WTC11 (cell line): ENCODE measurements around the gene SELENOV. TPM values are rescaled to one million over a fixed set of nuclear protein-coding genes. Genes with fewer than 3 reads are reported as not detected.

ENCODE experiments used
- ATAC-seq: fragments of 200-7000 bp; cut with Tn5 transposase; 2 replicates; pipeline ENCODE4 v1.10.0; 2021; ENCODE audit warnings: mild to moderate bottlenecking, moderate library complexity
- CTCF ChIA-PET: fragments of 300-600 bp; sonication (Branson Sonifier 250); formaldehyde crosslinking; loops from one replicate; lab custom pipeline; 2021; ENCODE audit warnings: antibody characterized with exemption; lab: Charles Lee
- POLR2A ChIA-PET: fragments of 350-600 bp; sonication (Branson Sonifier 250); formaldehyde crosslinking; loops from one replicate; lab custom pipeline; 2021; ENCODE audit warnings: antibody characterized with exemption; lab: Charles Lee
- DNase-seq: peaks from one replicate; pipeline ENCODE4 v3.0.0; 2021; ENCODE audit warnings: low spot score
- H3K27ac Mint-ChIP-seq: 2 replicates; pipeline ENCODE4 v1.8.0; 2021; ENCODE audit warnings: mixed read lengths
- H3K27me3 Mint-ChIP-seq: 2 replicates; pipeline ENCODE4 v1.8.0; 2021; ENCODE audit warnings: low read depth, mild to moderate bottlenecking, moderate library complexity, mixed read lengths
- H3K36me3 Mint-ChIP-seq: 2 replicates; pipeline ENCODE4 v1.8.0; 2021; ENCODE audit warnings: mixed read lengths
- H3K4me1 Mint-ChIP-seq: 2 replicates; pipeline ENCODE4 v1.8.0; 2022; ENCODE audit warnings: mixed read lengths
- H3K4me3 Mint-ChIP-seq: 2 replicates; pipeline ENCODE4 v1.8.0; 2021; ENCODE audit warnings: mild to moderate bottlenecking, moderate library complexity, mixed read lengths
- H3K9me3 Mint-ChIP-seq: 2 replicates; pipeline ENCODE4 v1.8.0; 2021; ENCODE audit warnings: mixed read lengths
- AFF4 ChIP-seq: sonication (generic); formaldehyde crosslinking; IDR thresholded peaks from 2 replicates; pipeline ENCODE4 v1.8.1; 2023; ENCODE audit warnings: mild to moderate bottlenecking, missing genetic modification reagents, borderline replicate concordance
- CREM ChIP-seq: sonication (generic); formaldehyde crosslinking; IDR thresholded peaks from 2 replicates; pipeline ENCODE4 v1.8.1; 2022; ENCODE audit warnings: mild to moderate bottlenecking, missing genetic modification reagents, moderate library complexity
- E2F5 ChIP-seq: sonication (generic); formaldehyde crosslinking; IDR thresholded peaks from 2 replicates; pipeline ENCODE4 v1.8.1; 2022; ENCODE audit warnings: mild to moderate bottlenecking, moderate library complexity, missing genetic modification reagents
- NFATC4 ChIP-seq: fragments of 250-450 bp; sonication (Bioruptor Pico); IDR thresholded peaks from 2 replicates; pipeline ENCODE4 v1.9.0; 2021; ENCODE audit warnings: mild to moderate bottlenecking
- RORB ChIP-seq: fragments of 250-450 bp; sonication (Bioruptor Pico); IDR thresholded peaks from 2 replicates; pipeline ENCODE4 v1.9.0; 2021; ENCODE audit warnings: mild to moderate bottlenecking
- SMAD4 ChIP-seq: sonication (generic); formaldehyde crosslinking; IDR thresholded peaks from 2 replicates; pipeline ENCODE4 v1.8.0; 2022; ENCODE audit warnings: mild to moderate bottlenecking, missing genetic modification reagents
- SP1 ChIP-seq: sonication (generic); formaldehyde crosslinking; conservative IDR thresholded peaks from 2 replicates; pipeline ENCODE4 v1.8.1; 2022; ENCODE audit warnings: missing genetic modification reagents
- STAT6 ChIP-seq: sonication (generic); formaldehyde crosslinking; conservative IDR thresholded peaks from 2 replicates; pipeline ENCODE4 v1.8.1; 2023; ENCODE audit warnings: mild to moderate bottlenecking, low read depth, missing genetic modification reagents, moderate library complexity
- TEAD1 ChIP-seq: sonication (generic); formaldehyde crosslinking; IDR thresholded peaks from 2 replicates; pipeline ENCODE4 v1.8.0; 2022; ENCODE audit warnings: mild to moderate bottlenecking, missing genetic modification reagents
- ZBTB21 ChIP-seq: sonication (generic); formaldehyde crosslinking; IDR thresholded peaks from 2 replicates; pipeline ENCODE4 v1.8.1; 2023; ENCODE audit warnings: mild to moderate bottlenecking, missing genetic modification reagents, borderline replicate concordance
- ZBTB43 ChIP-seq: sonication (generic); formaldehyde crosslinking; IDR thresholded peaks from 2 replicates; pipeline ENCODE4 v1.8.1; 2023; ENCODE audit warnings: mild to moderate bottlenecking, missing genetic modification reagents
- ZNF121 ChIP-seq: sonication (generic); formaldehyde crosslinking; IDR thresholded peaks from 2 replicates; pipeline ENCODE4 v1.8.0; 2023; ENCODE audit warnings: missing genetic modification reagents
- total RNA-seq: library from RNA; stranded (reverse); gene quantifications from 3 replicates; pipeline ENCODE4 v1.2.3, GENCODE V29; 2021
- TF ChIP-seq, protein P1 (sequence below): sonication (generic); formaldehyde crosslinking; IDR thresholded peaks from 2 replicates; pipeline ENCODE4 v1.8.1; 2023; ENCODE audit warnings: mild to moderate bottlenecking, moderate library complexity, missing genetic modification reagents
- TF ChIP-seq, protein P2 (sequence below): sonication (generic); formaldehyde crosslinking; IDR thresholded peaks from 2 replicates; pipeline ENCODE4 v1.8.0; 2022; ENCODE audit warnings: mild to moderate bottlenecking, missing genetic modification reagents
- TF ChIP-seq, protein P3 (sequence below): fragments of 200-600 bp; IDR thresholded peaks from 2 replicates; pipeline ENCODE4 v1.8.0; 2022; ENCODE audit warnings: antibody characterized with exemption

SELENOV gene
- total RNA-seq, 1 experiment from 2014 or later = 12.6 TPM

- H3K36me3 Mint-ChIP-seq = no peaks in the 10 kb centered on the region
- peak overlapping the region; percentile 89 for H3K27ac Mint-ChIP-seq
- H3K4me3 Mint-ChIP-seq = peak overlapping the region; percentile 90
- ChIA-PET CTCF (interaction anchor here (1.0 to 2.8 kb wide), 3 partner anchors 12 to 65 kb away, joined by 3 to 17 read pairs (median 9); no protein-coding TSS in a partner anchor), POLR2A (interaction anchor here (1.2 kb wide), 1 partner anchor 20 kb away, joined by 6 read pairs; no protein-coding TSS in a partner anchor)
- DNase-seq = no peak
- TF ChIP-seq TEAD1 (CRISPR knock-in tag) = no peak
- TF ChIP-seq SMAD4 = no peak
- TF ChIP-seq, protein P1, sequence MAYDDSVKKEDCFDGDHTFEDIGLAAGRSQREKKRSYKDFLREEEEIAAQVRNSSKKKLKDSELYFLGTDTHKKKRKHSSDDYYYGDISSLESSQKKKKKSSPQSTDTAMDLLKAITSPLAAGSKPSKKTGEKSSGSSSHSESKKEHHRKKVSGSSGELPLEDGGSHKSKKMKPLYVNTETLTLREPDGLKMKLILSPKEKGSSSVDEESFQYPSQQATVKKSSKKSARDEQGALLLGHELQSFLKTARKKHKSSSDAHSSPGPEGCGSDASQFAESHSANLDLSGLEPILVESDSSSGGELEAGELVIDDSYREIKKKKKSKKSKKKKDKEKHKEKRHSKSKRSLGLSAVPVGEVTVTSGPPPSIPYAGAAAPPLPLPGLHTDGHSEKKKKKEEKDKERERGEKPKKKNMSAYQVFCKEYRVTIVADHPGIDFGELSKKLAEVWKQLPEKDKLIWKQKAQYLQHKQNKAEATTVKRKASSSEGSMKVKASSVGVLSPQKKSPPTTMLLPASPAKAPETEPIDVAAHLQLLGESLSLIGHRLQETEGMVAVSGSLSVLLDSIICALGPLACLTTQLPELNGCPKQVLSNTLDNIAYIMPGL (CRISPR knock-in tag) = no peak
- no peak for TF ChIP-seq STAT6 (CRISPR knock-in tag)
- TF ChIP-seq AFF4 (CRISPR knock-in tag) = no peak
- TF ChIP-seq RORB = no peak
- TF ChIP-seq ZBTB21 (CRISPR knock-in tag) = no peak
- no peak for TF ChIP-seq E2F5 (CRISPR knock-in tag)
- no peak for TF ChIP-seq ZBTB43 (CRISPR knock-in tag)
- TF ChIP-seq, protein P2, sequence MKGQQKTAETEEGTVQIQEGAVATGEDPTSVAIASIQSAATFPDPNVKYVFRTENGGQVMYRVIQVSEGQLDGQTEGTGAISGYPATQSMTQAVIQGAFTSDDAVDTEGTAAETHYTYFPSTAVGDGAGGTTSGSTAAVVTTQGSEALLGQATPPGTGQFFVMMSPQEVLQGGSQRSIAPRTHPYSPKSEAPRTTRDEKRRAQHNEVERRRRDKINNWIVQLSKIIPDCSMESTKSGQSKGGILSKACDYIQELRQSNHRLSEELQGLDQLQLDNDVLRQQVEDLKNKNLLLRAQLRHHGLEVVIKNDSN (CRISPR knock-in tag) = no peak
- TF ChIP-seq ZNF121 (CRISPR knock-in tag) = no peak
- H3K4me1 Mint-ChIP-seq = peaks cover 31% of the 10 kb centered on the region
- peak; percentile 17 for ATAC-seq
- peaks cover 11% of the 10 kb centered on the region for H3K27me3 Mint-ChIP-seq
- no peaks in the 10 kb centered on the region for H3K9me3 Mint-ChIP-seq
Observed at GRCh38 chr19:39539165-39539517, 24.2 kb downstream of the SELENOV start.

DNA sequence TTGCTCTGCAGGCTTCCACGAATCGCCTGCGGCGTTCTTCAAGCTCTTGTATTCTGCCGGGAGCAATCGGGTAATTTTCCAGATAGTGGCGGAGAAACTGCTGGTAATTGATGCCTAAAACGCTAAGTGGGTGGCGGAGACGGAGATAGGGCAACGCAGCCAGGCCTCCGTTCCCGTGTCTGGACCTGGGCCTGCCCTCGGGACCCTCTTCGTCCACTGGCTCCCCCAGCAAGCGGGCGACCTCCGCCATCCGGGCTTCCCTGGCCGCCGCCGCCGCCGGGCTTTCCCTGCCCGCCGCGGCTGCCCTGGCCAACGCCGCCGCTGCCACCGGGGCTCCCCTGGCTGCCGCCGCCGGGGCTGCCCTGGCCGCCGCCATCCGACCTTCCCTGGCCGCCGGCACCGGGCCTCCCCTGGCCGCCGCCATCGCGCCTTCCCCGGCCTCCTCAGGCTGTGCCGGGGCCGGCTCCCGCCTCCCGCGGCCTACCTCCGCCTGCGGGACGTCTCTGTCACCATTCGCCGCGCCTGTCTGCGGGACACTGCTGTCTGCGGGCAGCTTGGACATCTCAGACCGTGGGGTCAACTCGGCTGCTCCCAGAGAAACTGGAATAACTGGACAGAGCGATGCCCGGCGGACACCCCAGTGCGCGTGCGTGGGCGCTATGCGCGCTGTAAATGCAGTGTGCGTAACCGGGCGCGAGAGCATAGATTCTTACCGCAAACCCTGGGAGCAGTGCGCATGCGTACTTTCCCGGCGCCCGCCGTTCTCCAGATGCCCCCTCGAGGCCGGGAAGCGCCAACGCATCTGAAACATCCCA is 24.8 kb downstream of the SELENOV start, which contains the start of gene EID2:
TSS of gene EID2 (minus strand) at position 644 of the 815 bp plus-strand sequence. CDS start at position 562, 82 bp downstream.
- Mint-ChIP-seq H3K27me3 (peaks cover 8% of the 10 kb centered on the region; the same call in 1 of the 2 replicates), H3K9me3 (no peaks in the 10 kb centered on the region), H3K4me1 (peaks cover 31% of the 10 kb centered on the region), H3K4me3 (peak within 1 kb of the TSS; percentile 90), H3K36me3 (no peaks in the 10 kb centered on the region), H3K27ac (peak within 1 kb of the TSS; percentile 89)
- DNase-seq (peak; percentile 93), ATAC-seq (peak; percentile 83)
- ChIA-PET POLR2A (interaction anchor here (1.2 kb wide), 1 partner anchor 20 kb away, joined by 6 read pairs; no protein-coding TSS in a partner anchor), CTCF (interaction anchor here (1.0 to 2.8 kb wide), 4 partner anchors 12 to 65 kb away, joined by 3 to 17 read pairs (median 6); no protein-coding TSS in a partner anchor)
- TF ChIP-seq, protein P3, sequence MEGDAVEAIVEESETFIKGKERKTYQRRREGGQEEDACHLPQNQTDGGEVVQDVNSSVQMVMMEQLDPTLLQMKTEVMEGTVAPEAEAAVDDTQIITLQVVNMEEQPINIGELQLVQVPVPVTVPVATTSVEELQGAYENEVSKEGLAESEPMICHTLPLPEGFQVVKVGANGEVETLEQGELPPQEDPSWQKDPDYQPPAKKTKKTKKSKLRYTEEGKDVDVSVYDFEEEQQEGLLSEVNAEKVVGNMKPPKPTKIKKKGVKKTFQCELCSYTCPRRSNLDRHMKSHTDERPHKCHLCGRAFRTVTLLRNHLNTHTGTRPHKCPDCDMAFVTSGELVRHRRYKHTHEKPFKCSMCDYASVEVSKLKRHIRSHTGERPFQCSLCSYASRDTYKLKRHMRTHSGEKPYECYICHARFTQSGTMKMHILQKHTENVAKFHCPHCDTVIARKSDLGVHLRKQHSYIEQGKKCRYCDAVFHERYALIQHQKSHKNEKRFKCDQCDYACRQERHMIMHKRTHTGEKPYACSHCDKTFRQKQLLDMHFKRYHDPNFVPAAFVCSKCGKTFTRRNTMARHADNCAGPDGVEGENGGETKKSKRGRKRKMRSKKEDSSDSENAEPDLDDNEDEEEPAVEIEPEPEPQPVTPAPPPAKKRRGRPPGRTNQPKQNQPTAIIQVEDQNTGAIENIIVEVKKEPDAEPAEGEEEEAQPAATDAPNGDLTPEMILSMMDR = peak; percentile 62
- TF ChIP-seq CREM = peak; percentile 77; the same call in 1 of the 2 replicates
- TF ChIP-seq NFATC4 (CRISPR knock-in tag) = no peak
- 0 out of 2 replicates have a peak, but pooled peaks have one; percentile 15 for TF ChIP-seq SP1 (CRISPR knock-in tag)
- TF ChIP-seq E2F5 (CRISPR knock-in tag) = 0 out of 2 replicates have a peak, but pooled peaks have one; percentile 71
